B cell (primary cell): Measurements from ENCODE around the gene EPHB3. TPM values are rescaled to one million over a fixed set of nuclear protein-coding genes. Genes with fewer than 3 reads are reported as not detected.

ENCODE experiments used
- ATAC-seq: fragments of 200-7000 bp; cut with Tn5 transposase; one replicate; pipeline ENCODE4 v1.10.0; 2021; ENCODE audit warnings: low read depth, mild to moderate bottlenecking, moderate number of reproducible peaks, moderate library complexity
- CTCF ChIA-PET: fragments of 350-600 bp; sonication (Branson Sonifier 250); formaldehyde crosslinking; loops from one replicate; lab custom pipeline; 2021; ENCODE audit warnings: antibody characterized with exemption, inconsistent platforms; lab: Charles Lee
- POLR2A ChIA-PET: fragments of 350-600 bp; sonication (Branson Sonifier 250); formaldehyde crosslinking; loops from one replicate; lab custom pipeline; 2021; ENCODE audit warnings: antibody characterized with exemption; lab: Charles Lee
- DNase-seq: peaks from one replicate; pipeline ENCODE4 v3.0.0; 2013
- H2AFZ ChIP-seq: 2 replicates; pipeline ENCODE4 v1.6.1; 2012; ENCODE audit warnings: mild to moderate bottlenecking, low read depth, low read length; ENCODE audit not compliant: insufficient read depth, poor library complexity, severe bottlenecking
- H3K27ac ChIP-seq, 2 donors: 1 replicate in 1 of 2; 2 replicates in 1 of 2; pipeline ENCODE4 v1.5.1; 2012 to 2013; ENCODE audit warnings: low read length in 2 of 2, mild to moderate bottlenecking in 2 of 2, moderate library complexity in 1 of 2
- H3K27me3 ChIP-seq, 4 experiments: fragments of 200-600 bp in 1 of 4; sonication (generic) in 1 of 4; replicated peaks in 1 of 4; 1 replicate in 2 of 4; 2 replicates in 2 of 4; pipeline versions ENCODE4 v1.6.1 to v1.7.0; 2013 to 2016; ENCODE audit warnings: low read length in 3 of 4, mild to moderate bottlenecking in 2 of 4, mixed read lengths in 1 of 4, moderate library complexity in 1 of 4; ENCODE audit not compliant: insufficient read depth in 4 of 4, control insufficient read depth in 3 of 4; ENCODE audit errors: control extremely low read depth in 1 of 4
- H3K36me3 ChIP-seq, 2 experiments: replicated peaks in 1 of 2; 1 replicate in 1 of 2; 2 replicates in 1 of 2; pipeline versions ENCODE4 v1.6.1 to v1.7.1; 2013; ENCODE audit warnings: low read length in 1 of 2; ENCODE audit not compliant: insufficient read depth in 2 of 2, control insufficient read depth in 1 of 2; ENCODE audit errors: control extremely low read depth in 1 of 2, extremely low read depth in 1 of 2
- H3K4me1 ChIP-seq, 2 donors: fragments of 200-600 bp in 1 of 2; sonication (generic) in 1 of 2; 1 replicate in 1 of 2; 2 replicates in 1 of 2; pipeline versions ENCODE4 v1.5.1 to v1.6.1; 2013 to 2017; ENCODE audit warnings: low read length in 2 of 2; ENCODE audit not compliant: control insufficient read depth in 2 of 2, insufficient read depth in 2 of 2
- H3K4me2 ChIP-seq: replicated peaks from 2 replicates; pipeline ENCODE3; 2012; ENCODE audit warnings: mild to moderate bottlenecking, low read depth, low read length; ENCODE audit not compliant: poor library complexity, severe bottlenecking
- H3K4me3 ChIP-seq, 5 experiments: fragments of 200-600 bp in 1 of 5; sonication (generic) in 1 of 5; 1 replicate in 3 of 5; 2 replicates in 2 of 5; pipeline versions ENCODE4 v1.5.1 to v1.7.0; 2011 to 2016; ENCODE audit warnings: low read length in 4 of 5, mild to moderate bottlenecking in 4 of 5, low read depth in 2 of 5, control low read depth in 1 of 5, moderate library complexity in 1 of 5; ENCODE audit not compliant: insufficient read depth in 1 of 5; ENCODE audit errors: control extremely low read depth in 1 of 5, extremely low read depth in 1 of 5
- H3K79me2 ChIP-seq: fragments of 200-600 bp; sonication (generic); one replicate; pipeline ENCODE4 v1.6.0; 2016; ENCODE audit warnings: low read length; ENCODE audit not compliant: control insufficient read depth, insufficient read depth
- H3K9ac ChIP-seq: fragments of 200-600 bp; sonication (generic); 2 replicates; pipeline ENCODE4 v1.6.1; 2017; ENCODE audit warnings: mild to moderate bottlenecking, low read length, moderate library complexity
- H3K9me3 ChIP-seq, 3 donors: one replicate each; pipeline versions ENCODE4 v1.6.1 to v1.7.1; 2013; ENCODE audit warnings: low read length in 2 of 3; ENCODE audit not compliant: control insufficient read depth in 2 of 3, insufficient read depth in 1 of 3; ENCODE audit errors: control extremely low read depth in 1 of 3
- H4K20me1 ChIP-seq: 2 replicates; pipeline ENCODE4 v1.6.0; 2012; ENCODE audit warnings: mild to moderate bottlenecking, low read length; ENCODE audit not compliant: insufficient read depth, control insufficient read depth, poor library complexity, severe bottlenecking
- H3K27ac Mint-ChIP-seq: one replicate; pipeline ENCODE4 v1.8.0; 2021; ENCODE audit warnings: mixed read lengths
- H3K27me3 Mint-ChIP-seq: one replicate; pipeline ENCODE4 v1.8.0; 2021; ENCODE audit warnings: mixed read lengths
- H3K4me1 Mint-ChIP-seq: one replicate; pipeline ENCODE4 v1.8.0; 2021; ENCODE audit warnings: mixed read lengths
- H3K4me3 Mint-ChIP-seq: one replicate; pipeline ENCODE4 v1.8.0; 2021; ENCODE audit warnings: mixed read lengths
- H3K9me3 Mint-ChIP-seq: one replicate; pipeline ENCODE4 v1.8.0; 2022; ENCODE audit warnings: mixed read lengths; ENCODE audit not compliant: insufficient read depth
- EZH2 ChIP-seq: IDR thresholded peaks from 2 replicates; pipeline ENCODE4 v1.6.1; 2012; ENCODE audit warnings: borderline replicate concordance, low read depth, mild to moderate bottlenecking, moderate library complexity, low read length; ENCODE audit not compliant: insufficient read depth, poor library complexity, severe bottlenecking
- WGBS: methylation state at CpG from one replicate; pipeline ENCODE4 v1.1.5; 2013; ENCODE audit warnings: missing lambda C conversion rate; ENCODE audit not compliant: insufficient coverage; 5-methylcytosine and 5-hydroxymethylcytosine counted together
- intact Hi-C: fragments of 100-400 bp; cut with micrococcal nuclease; formaldehyde crosslinking; loops from one replicate; pipeline ENCODE4 v1.10.0; 2022
- polyA plus RNA-seq: library from polyadenylated mRNA; depleted of rRNA; stranded (reverse); fragments of >200 nt; gene quantifications from 2 replicates; pipeline ENCODE4 v1.2.3, GENCODE V29; 2012
- total RNA-seq, 2 donors: library from RNA; stranded (reverse); fragments of 120-200 nt in 1 of 2; gene quantifications; 1 replicate in 1 of 2; 2 replicates in 1 of 2; pipeline versions ENCODE4 v1.2.3 to v1.2.4, GENCODE V29; 2013 to 2022
- TF ChIP-seq, protein P1 (sequence below): fragments of 200-600 bp; IDR thresholded peaks from one replicate; pipeline ENCODE4 v1.8.0; 2022; ENCODE audit warnings: antibody characterized with exemption, mild to moderate bottlenecking

The EPHB3 gene
- total and polyA plus RNA-seq, 2 donors (not counting 1 experiment from before 2014, with no cell fraction given): 0.06 to 0.07 TPM

DNA sequence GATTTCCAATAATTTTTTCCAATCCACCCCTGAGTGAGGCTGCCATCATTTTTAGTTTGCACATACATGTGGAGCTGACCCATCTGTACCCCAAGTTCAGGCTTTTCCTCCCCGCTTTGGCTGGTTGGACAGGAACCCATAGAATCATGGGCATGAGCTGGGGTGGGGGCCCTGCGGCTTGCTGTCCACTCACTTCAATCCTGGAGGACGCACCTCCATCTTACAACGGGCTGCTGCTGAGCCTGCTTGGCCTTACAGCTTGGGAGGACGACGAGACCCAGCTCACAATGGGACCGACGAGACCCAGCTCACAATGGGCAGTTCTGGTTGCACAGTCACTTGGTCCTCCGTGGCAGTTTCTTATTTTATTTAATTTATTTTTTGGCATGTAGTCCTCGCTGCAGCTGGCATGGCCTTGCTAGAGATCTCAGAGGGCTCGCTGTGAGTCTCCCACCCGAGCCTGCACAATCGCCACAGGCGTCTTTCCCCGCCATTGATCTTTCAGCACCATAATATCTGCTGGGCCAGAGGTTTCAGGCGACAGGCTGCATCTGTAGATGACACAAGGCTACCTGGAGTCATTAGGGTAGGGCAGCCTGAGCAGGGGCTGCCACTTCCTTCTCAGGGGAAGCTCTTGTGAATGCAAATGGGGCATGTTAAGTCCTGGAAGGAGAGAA lies 19.6 kb upstream of the EPHB3 start:
- peaks cover 0 to 23% (median 6%) of the 10 kb centered on the region in 4 experiments for H3K27me3 ChIP-seq
- ChIA-PET CTCF (interaction anchor here (0.6 to 6.7 kb wide), 25 partner anchors 8 to 654 kb away, joined by 3 to 42 read pairs (median 5); partner anchors contain the start of genes CLCN2, EPHB3 and POLR2H), POLR2A (no interaction called here)
- no peak overlapping the region for H3K27ac ChIP-seq
- H3K79me2 ChIP-seq: no peaks in the 10 kb centered on the region
- Mint-ChIP-seq H3K27me3 (peaks cover 38% of the 10 kb centered on the region), H3K27ac (no peak overlapping the region), H3K4me1 (peaks cover 8% of the 10 kb centered on the region), H3K9me3 (no peaks in the 10 kb centered on the region), H3K4me3 (no peak overlapping the region)
- TF ChIP-seq, protein P1, sequence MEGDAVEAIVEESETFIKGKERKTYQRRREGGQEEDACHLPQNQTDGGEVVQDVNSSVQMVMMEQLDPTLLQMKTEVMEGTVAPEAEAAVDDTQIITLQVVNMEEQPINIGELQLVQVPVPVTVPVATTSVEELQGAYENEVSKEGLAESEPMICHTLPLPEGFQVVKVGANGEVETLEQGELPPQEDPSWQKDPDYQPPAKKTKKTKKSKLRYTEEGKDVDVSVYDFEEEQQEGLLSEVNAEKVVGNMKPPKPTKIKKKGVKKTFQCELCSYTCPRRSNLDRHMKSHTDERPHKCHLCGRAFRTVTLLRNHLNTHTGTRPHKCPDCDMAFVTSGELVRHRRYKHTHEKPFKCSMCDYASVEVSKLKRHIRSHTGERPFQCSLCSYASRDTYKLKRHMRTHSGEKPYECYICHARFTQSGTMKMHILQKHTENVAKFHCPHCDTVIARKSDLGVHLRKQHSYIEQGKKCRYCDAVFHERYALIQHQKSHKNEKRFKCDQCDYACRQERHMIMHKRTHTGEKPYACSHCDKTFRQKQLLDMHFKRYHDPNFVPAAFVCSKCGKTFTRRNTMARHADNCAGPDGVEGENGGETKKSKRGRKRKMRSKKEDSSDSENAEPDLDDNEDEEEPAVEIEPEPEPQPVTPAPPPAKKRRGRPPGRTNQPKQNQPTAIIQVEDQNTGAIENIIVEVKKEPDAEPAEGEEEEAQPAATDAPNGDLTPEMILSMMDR: no peak
- no peak for TF ChIP-seq EZH2
- H3K4me2 ChIP-seq: no peak overlapping the region
- no peaks in the 10 kb centered on the region for H3K9me3 ChIP-seq
- WGBS: 90% methylated on average over 15 of the region's 16 CpGs
- ATAC-seq (no peak), DNase-seq (no peak)
- intact Hi-C loops: no loop called here
- no peak overlapping the region for H2AFZ ChIP-seq
- H4K20me1 ChIP-seq: no peaks in the 10 kb centered on the region
- no peak overlapping the region for H3K4me3 ChIP-seq
- H3K9ac ChIP-seq: no peak overlapping the region
- H3K4me1 ChIP-seq: peaks cover 6 to 13% of the 10 kb centered on the region in 2 donors
- H3K36me3 ChIP-seq: no peaks in the 10 kb centered on the region

DNA sequence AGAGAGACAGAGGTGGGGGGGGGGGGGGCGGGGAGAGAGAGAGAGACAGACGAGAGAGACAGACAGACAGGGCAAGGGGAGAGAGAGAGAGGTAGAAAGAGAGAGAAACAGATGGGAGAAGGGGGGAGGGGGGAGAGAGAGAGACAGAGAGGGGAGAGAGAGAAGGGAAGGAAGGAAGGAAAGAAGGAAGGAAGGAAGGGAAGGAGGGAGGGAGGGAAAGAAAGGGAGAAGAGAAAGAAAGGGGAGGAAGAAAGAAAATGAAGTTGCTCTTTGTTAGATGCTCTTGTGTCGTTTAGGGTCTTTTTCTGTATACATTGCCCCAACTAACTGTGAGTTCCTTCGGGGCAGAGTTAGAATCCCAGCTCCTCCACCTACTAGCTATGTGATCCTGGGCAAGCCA lies 19.0 kb upstream of the EPHB3 start:
- no peaks in the 10 kb centered on the region for H3K9me3 ChIP-seq
- H3K4me1 ChIP-seq: peaks cover 6 to 13% of the 10 kb centered on the region in 2 donors
- H3K4me1 Mint-ChIP-seq: peaks cover 8% of the 10 kb centered on the region
- H3K27me3 ChIP-seq: peaks cover 0 to 23% (median 6%) of the 10 kb centered on the region in 4 experiments
- H3K36me3 ChIP-seq: no peaks in the 10 kb centered on the region
- CTCF ChIA-PET: interaction anchor here (0.6 to 6.7 kb wide), 16 partner anchors 7 to 654 kb away, joined by 3 to 42 read pairs (median 8); partner anchors contain the start of genes CLCN2, EPHB3 and POLR2H
- no peak overlapping the region for H3K4me3 Mint-ChIP-seq
- POLR2A ChIA-PET: no interaction called here
- H3K4me3 ChIP-seq: no peak overlapping the region
- peaks cover 34% of the 10 kb centered on the region for H3K27me3 Mint-ChIP-seq
- intact Hi-C loops: no loop called here
- no peak overlapping the region for H3K27ac Mint-ChIP-seq
- TF ChIP-seq, protein P1: no peak
- TF ChIP-seq EZH2: no peak
- no peak overlapping the region for H3K4me2 ChIP-seq
- H3K79me2 ChIP-seq: no peaks in the 10 kb centered on the region
- no peaks in the 10 kb centered on the region for H4K20me1 ChIP-seq
- ATAC-seq: no peak
- H3K9ac ChIP-seq: no peak overlapping the region
- no peak for DNase-seq
- H2AFZ ChIP-seq: no peak overlapping the region
- no peaks in the 10 kb centered on the region for H3K9me3 Mint-ChIP-seq
- 62% methylated on average over 3 of the region's 4 CpGs for WGBS
- H3K27ac ChIP-seq: no peak overlapping the region
